Dendritic cell treated with granulocyte-macrophage colony-stimulating factor and Interleukin-4, amounts not matched to agents 40 ng/mL and 50 ng/mL, for 4 days (primary cell): Measurements from ENCODE around the gene ATP8A2.

Source experiments
- H3K27ac Mint-ChIP-seq: one replicate; pipeline ENCODE4 v1.8.0; 2022; ENCODE audit warnings: mild to moderate bottlenecking, mixed read lengths
- H3K27me3 Mint-ChIP-seq: one replicate; pipeline ENCODE4 v1.8.0; 2022; ENCODE audit warnings: mild to moderate bottlenecking, mixed read lengths
- H3K36me3 Mint-ChIP-seq: one replicate; pipeline ENCODE4 v1.8.0; 2022; ENCODE audit warnings: low read depth, mixed read lengths
- H3K4me1 Mint-ChIP-seq: one replicate; pipeline ENCODE4 v1.8.0; 2022; ENCODE audit warnings: low read depth, mixed read lengths
- H3K4me3 Mint-ChIP-seq: one replicate; pipeline ENCODE4 v1.8.0; 2022; ENCODE audit warnings: mild to moderate bottlenecking, moderate library complexity, mixed read lengths
- H3K9me3 Mint-ChIP-seq: one replicate; pipeline ENCODE4 v1.8.0; 2022; ENCODE audit warnings: mixed read lengths
- intact Hi-C: fragments of 100-400 bp; cut with micrococcal nuclease; formaldehyde crosslinking; loops from one replicate; pipeline ENCODE4 v1.15.0; 2022

ATP8A2 gene

GRCh38 chr13:25977216-25977615 lies 605.4 kb downstream of the ATP8A2 start:
- Mint-ChIP-seq H3K27me3 (peaks cover 11% of the 10 kb centered on the region), H3K9me3 (no peaks in the 10 kb centered on the region), H3K4me1 (peaks cover 4% of the 10 kb centered on the region), H3K27ac (no peak overlapping the region), H3K4me3 (no peak overlapping the region), H3K36me3 (no peaks in the 10 kb centered on the region)
- intact Hi-C loops: no loop called here

GRCh38 chr13:25977671-25978070 lies 605.9 kb downstream of the ATP8A2 start:
- Mint-ChIP-seq H3K36me3 (no peaks in the 10 kb centered on the region), H3K27ac (no peak overlapping the region), H3K4me3 (no peak overlapping the region), H3K27me3 (peaks cover 11% of the 10 kb centered on the region), H3K9me3 (no peaks in the 10 kb centered on the region), H3K4me1 (peaks cover 4% of the 10 kb centered on the region)
- intact Hi-C loops: no loop called here

DNA sequence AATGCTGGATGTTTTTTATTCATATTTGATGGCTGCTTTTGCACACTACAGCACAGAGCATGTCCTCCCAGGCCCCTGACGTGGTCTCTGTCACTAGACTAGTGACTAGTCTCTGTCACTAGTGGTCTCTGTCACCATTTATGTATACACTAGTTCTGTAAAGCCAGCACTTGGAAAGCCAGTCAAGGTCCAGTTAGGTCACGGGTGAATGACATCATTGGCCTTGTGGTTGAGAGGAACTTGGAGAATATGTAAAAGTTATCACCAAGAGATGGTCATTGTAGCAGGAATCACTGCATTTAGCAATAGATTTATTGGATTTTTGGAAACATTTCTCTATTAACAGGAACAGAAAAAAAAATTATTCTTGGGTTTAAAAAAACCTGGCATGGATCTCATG lies 607.2 kb downstream of the ATP8A2 start:
- Mint-ChIP-seq H3K27me3 (peaks cover 11% of the 10 kb centered on the region), H3K27ac (no peak overlapping the region), H3K4me3 (no peak overlapping the region), H3K9me3 (no peaks in the 10 kb centered on the region), H3K4me1 (peaks cover 4% of the 10 kb centered on the region), H3K36me3 (no peaks in the 10 kb centered on the region)
- intact Hi-C loops: no loop called here

DNA sequence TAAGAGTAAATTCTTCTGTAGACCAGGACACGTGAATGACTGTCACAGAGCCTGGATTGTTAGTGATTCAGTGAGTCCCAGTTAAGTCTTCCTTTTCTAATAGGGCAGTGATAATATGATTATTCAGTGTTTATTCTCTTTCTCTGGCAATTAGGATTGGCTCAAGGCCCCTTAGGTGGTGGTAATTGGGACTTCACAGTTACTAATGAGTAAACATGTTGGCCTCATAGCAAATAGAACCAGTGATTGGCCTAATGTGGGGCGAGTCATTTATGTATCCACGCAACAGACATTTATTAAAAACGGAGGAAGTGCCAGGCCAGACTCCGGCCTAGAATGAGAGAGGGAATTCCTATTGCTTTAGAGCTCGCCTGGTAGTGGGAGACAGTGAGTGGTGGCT lies 607.6 kb downstream of the ATP8A2 start:
- Mint-ChIP-seq H3K9me3 (no peaks in the 10 kb centered on the region), H3K27me3 (peaks cover 11% of the 10 kb centered on the region), H3K4me3 (no peak overlapping the region), H3K36me3 (no peaks in the 10 kb centered on the region), H3K27ac (no peak overlapping the region), H3K4me1 (peaks cover 4% of the 10 kb centered on the region)
- intact Hi-C loops: no loop called here

DNA sequence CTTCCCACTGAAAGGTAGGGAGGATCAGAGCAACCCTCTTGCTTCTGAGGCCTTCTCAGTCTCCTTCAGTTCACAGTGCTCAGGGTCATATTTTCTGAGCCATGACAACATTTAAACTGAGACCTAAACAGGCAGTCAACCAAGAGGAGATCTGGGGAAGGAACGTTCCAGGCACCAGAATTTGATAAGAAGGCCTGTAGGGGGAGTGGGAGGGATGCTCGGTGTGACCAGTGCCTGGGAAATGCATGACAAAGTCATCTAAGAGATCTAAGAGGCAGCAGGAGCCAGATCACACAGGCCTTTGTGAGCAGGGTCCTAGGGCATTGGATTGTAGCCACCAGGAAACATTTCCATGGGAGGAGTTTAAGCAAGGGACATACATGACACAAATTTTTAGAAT lies 608.5 kb downstream of the ATP8A2 start:
- intact Hi-C loops: no loop called here
- Mint-ChIP-seq H3K9me3 (no peaks in the 10 kb centered on the region), H3K36me3 (no peaks in the 10 kb centered on the region), H3K27ac (no peak overlapping the region), H3K4me3 (no peak overlapping the region), H3K27me3 (peaks cover 11% of the 10 kb centered on the region), H3K4me1 (peaks cover 4% of the 10 kb centered on the region)

GRCh38 chr13:25981060-25981459 lies 609.3 kb downstream of the ATP8A2 start:
- Mint-ChIP-seq H3K27me3 (peaks cover 11% of the 10 kb centered on the region), H3K27ac (no peak overlapping the region), H3K9me3 (no peaks in the 10 kb centered on the region), H3K4me1 (peaks cover 4% of the 10 kb centered on the region), H3K4me3 (no peak overlapping the region), H3K36me3 (no peaks in the 10 kb centered on the region)
- intact Hi-C loops: no loop called here

GRCh38 chr13:25982907-25983306 lies 611.1 kb downstream of the ATP8A2 start:
- Mint-ChIP-seq H3K27ac (no peak overlapping the region), H3K36me3 (no peaks in the 10 kb centered on the region)
- intact Hi-C loops: no loop called here

DNA sequence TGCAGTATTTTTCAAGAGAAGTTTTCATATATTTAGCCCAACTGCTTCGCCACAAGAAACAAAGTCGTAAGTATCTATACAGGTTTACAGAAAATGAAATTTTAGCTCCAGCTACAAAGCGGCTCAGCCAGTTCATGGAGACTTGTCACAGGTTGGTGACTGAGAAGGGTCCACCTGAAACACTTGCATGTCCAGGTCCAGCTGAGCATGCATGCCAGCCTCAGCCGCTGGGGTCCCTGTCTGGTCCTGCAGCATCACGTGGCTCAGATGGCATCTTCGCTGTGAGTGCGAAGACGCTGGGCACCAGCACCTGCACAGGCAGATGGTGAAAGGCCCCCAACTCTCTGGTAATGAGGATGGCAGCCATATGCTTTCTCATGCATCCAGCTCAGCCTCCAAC lies 616.2 kb downstream of the ATP8A2 start:
- intact Hi-C loops: no loop called here
- Mint-ChIP-seq H3K9me3 (no peaks in the 10 kb centered on the region), H3K4me1 (no peaks in the 10 kb centered on the region), H3K27ac (no peak overlapping the region), H3K4me3 (no peak overlapping the region), H3K27me3 (no peaks in the 10 kb centered on the region), H3K36me3 (no peaks in the 10 kb centered on the region)

More at GRCh38 chr13:25982907-25983306, 611.1 kb downstream of the ATP8A2 start:
- Mint-ChIP-seq H3K9me3 (no peaks in the 10 kb centered on the region), H3K4me1 (no peaks in the 10 kb centered on the region), H3K4me3 (no peak overlapping the region), H3K27me3 (peaks cover 1% of the 10 kb centered on the region)

DNA sequence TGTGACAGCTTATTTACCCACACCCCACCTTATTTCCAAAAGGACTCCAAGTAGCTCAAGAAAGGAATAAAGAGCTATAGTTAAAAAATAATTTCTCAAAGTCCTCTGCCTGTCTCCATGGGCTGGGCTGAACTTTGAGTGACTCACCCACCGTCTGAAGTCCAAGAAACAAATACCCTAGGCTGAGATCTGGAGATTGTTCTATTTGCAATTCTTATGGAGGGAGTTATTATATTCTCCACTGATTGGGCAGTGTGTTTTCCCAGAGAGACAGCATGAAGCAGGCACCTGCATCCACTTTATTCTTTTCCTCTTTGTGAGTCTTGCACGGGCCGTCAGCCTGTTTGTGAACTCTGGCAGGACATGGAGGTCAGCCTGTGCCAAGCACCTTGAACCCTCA lies 616.9 kb downstream of the ATP8A2 start:
- H3K36me3 Mint-ChIP-seq: no peaks in the 10 kb centered on the region
- intact Hi-C loops: no loop called here
- H3K27me3 Mint-ChIP-seq: no peaks in the 10 kb centered on the region
- no peaks in the 10 kb centered on the region for H3K4me1 Mint-ChIP-seq
- no peaks in the 10 kb centered on the region for H3K9me3 Mint-ChIP-seq
- no peak overlapping the region for H3K4me3 Mint-ChIP-seq
- H3K27ac Mint-ChIP-seq: no peak overlapping the region

DNA sequence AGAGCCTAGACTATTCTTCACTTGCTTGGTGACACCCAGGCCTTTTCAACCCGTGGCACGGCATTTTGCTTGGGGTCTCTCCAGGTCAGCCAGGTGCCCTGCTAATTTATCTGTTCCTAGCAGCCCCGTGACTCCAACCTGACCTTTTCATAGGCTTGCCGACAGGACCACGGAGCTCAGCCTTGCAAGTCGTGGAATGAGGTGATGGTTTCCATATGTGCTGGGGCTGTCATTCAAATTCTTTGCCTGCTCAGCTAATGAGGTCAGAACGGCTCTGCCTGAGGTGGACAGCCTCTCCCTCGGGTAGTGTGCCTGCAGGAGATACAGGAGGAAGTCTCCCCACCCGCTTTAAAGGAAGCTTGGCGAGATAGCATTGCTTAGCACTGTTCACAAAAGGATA lies 619.0 kb downstream of the ATP8A2 start:
- no peaks in the 10 kb centered on the region for H3K27me3 Mint-ChIP-seq
- no peak overlapping the region for H3K4me3 Mint-ChIP-seq
- no peaks in the 10 kb centered on the region for H3K36me3 Mint-ChIP-seq
- no peak overlapping the region for H3K27ac Mint-ChIP-seq
- H3K4me1 Mint-ChIP-seq: no peaks in the 10 kb centered on the region
- intact Hi-C loops: no loop called here
- H3K9me3 Mint-ChIP-seq: peaks cover 15% of the 10 kb centered on the region

DNA sequence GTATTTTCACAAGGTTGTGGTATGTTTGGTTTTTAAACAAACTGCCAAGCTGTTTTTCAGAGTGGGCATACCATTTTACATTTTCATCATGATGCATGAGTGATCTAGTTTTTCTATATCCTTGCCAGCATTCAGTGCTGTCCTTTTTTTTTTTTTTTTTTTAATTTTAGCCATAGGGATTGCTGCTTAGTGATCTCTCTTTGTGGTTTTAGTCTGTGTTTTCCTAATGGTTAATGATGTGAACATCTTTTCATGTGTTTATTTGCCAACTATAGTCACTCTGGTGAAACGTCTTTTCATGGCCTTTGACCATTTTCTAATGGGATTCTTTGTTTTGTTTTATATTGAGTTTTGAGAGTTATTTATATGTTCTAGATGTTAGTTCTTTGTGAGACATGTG lies 620.3 kb downstream of the ATP8A2 start:
- Mint-ChIP-seq H3K4me1 (no peaks in the 10 kb centered on the region), H3K9me3 (peaks cover 15% of the 10 kb centered on the region), H3K36me3 (no peaks in the 10 kb centered on the region), H3K27ac (no peak overlapping the region), H3K4me3 (no peak overlapping the region), H3K27me3 (no peaks in the 10 kb centered on the region)
- intact Hi-C loops: no loop called here

DNA sequence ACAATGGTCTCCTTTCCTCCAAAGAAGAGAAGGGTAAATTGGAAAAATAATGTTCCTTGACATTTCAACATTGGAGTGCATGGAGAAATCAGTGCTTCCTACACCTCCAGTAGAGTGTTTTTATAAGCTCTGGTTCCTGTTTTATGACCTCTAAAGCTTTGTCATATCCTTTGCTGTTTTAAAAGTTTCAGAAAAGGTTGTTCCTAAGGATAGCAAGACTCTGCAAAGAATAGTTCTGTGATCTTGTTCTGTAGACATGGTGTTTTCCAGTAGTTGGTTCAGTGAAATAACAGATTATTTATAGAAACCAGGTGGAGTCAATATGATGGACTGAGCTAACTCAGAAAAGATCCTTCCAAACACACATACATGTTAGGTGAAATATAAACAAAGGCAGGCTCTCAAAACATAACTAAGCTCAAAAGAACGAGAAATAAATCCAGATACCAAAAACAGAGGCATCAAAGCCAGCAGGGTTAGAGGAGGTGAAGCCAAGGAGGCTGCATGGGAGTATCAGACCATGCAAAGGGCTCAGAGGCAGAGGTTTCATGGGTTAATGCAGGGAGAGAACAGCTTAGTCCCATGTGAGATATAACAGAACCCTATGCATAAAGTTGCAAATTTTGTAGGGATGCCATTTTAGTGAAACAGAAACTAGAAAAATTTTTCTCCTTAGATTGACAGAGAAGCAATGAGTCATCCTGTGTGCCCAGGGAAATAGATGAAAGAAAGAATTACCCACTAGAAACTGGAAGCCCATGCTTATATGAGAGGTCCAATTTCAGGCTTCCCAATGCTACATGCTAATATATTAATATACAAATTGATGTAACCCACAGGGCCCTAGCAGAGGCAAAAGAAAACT lies 635.7 kb downstream of the ATP8A2 start:
- H3K27ac Mint-ChIP-seq: no peak overlapping the region
- H3K36me3 Mint-ChIP-seq: no peaks in the 10 kb centered on the region
- intact Hi-C loops: no loop called here
- peaks cover 6% of the 10 kb centered on the region for H3K4me1 Mint-ChIP-seq
- H3K9me3 Mint-ChIP-seq: peaks cover 16% of the 10 kb centered on the region
- peaks cover 7% of the 10 kb centered on the region for H3K27me3 Mint-ChIP-seq
- H3K4me3 Mint-ChIP-seq: no peak overlapping the region

DNA sequence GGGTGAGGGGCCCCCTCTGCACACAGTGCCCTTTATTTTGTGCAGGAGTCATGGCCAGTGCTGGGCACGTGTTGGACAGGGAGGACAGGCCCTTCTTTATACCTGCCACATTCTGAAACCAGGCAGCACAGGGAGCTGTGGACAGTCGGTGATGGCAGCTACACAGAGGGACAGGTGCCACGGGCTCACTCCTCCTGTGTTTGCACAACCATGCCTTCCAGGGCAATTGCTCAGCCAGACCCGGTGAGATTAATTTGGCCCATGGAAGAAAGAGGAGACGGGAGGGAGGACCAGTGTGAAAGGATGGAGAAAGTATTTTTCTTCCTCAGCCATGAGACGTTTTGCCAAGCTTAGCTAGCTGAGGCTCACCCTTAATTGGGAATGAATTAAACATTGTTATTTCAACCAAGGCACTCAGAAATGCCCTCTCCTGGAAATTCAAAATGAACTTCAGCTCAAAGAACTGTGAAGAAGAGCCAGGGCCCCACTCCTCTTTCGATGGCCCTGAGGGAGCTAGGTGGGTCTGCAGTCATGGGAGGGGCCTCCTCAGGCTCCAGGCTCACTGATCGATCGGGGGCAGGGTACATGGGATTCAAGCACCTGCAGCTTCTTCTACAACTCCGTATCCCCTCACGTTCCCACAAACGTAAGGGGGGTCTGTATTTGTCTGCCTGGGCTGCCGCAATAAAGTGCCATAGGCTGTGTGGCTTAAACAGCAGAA lies 638.9 kb downstream of the ATP8A2 start:
- Mint-ChIP-seq H3K9me3 (no peaks in the 10 kb centered on the region), H3K27me3 (peaks cover 16% of the 10 kb centered on the region), H3K4me1 (peaks cover 8% of the 10 kb centered on the region), H3K27ac (no peak overlapping the region), H3K36me3 (no peaks in the 10 kb centered on the region), H3K4me3 (no peak overlapping the region)
- intact Hi-C loops: no loop called here

DNA sequence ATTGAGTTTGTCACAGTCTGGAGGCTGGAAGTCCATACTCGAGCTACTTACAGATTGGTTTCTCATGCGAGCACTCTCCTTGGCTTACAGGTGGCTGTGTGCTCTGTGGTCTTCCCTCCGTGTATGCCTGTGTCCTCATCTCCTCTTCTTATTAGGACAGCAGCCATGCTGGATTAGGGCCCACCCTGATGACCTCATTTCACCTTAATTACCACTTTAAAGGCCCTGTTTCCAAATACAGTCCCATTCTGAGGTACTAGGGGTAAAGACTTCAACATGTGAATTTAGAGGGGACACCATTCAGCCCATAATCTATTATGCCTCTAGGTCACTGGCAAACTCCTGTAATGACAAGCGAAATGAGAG lies 639.4 kb downstream of the ATP8A2 start:
- H3K9me3 Mint-ChIP-seq: no peaks in the 10 kb centered on the region
- no peaks in the 10 kb centered on the region for H3K36me3 Mint-ChIP-seq
- peaks cover 16% of the 10 kb centered on the region for H3K27me3 Mint-ChIP-seq
- no peak overlapping the region for H3K4me3 Mint-ChIP-seq
- intact Hi-C loops: no loop called here
- peaks cover 8% of the 10 kb centered on the region for H3K4me1 Mint-ChIP-seq
- H3K27ac Mint-ChIP-seq: no peak overlapping the region
